Stomach (tissue), 4 donors: Measurements from ENCODE around the gene EPO.
"Not testable (repeated sequence)": the region's sequence is repeated elsewhere in the genome, so short reads cannot be mapped to it uniquely, and the experiment has no call there.

Experiments used
- CTCF ChIP-seq, 7 experiments: fragments of 450-650 bp in 4 of 7; fragments of 200-600 bp in 3 of 7; sonication (generic) in 3 of 7; IDR thresholded peaks; one replicate each; pipeline ENCODE4 v1.5.1; 2016 to 2019; ENCODE audit warnings: antibody characterized with exemption in 7 of 7, control low read depth in 2 of 7, mild to moderate bottlenecking in 1 of 7
- POLR2A ChIP-seq, 4 donors: fragments of 450-650 bp; IDR thresholded peaks; one replicate each; pipeline ENCODE4 v1.6.1; 2016; ENCODE audit warnings: antibody characterized with exemption in 4 of 4, control low read depth in 2 of 4, mild to moderate bottlenecking in 1 of 4, moderate library complexity in 1 of 4
- POLR2AphosphoS5 ChIP-seq, 3 donors: sonication (generic); formaldehyde crosslinking; IDR thresholded peaks; one replicate each; pipeline ENCODE4 v1.6.1; 2016; ENCODE audit warnings: antibody characterized with exemption in 3 of 3

DNA sequence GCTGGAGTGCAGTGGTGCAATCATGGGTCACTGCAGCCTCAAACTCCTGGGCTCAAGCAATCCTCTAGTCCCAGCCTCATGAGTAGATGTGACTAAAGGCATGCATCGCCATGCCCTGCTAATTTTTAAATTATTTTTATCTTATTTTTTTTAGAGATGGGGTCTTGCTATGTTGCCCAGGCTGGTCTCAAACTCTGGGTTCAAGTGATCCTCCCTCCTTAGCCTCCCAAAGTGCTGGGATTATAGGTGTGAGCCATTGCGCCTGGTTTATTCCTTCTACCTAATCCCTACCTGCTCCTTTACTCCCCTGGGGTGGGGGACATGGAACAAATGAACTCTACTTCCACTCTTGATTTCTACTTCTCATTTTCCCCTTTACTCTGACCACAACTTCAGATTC, 4.1 kb downstream of the EPO start:
- not testable (repeated sequence) for TF ChIP-seq POLR2AphosphoS5, CTCF, POLR2A (IDR thresholded peaks at IDR 0.05)
